ENCODE results near the gene MTUS2. TPM values are rescaled to one million over a fixed set of nuclear protein-coding genes. Genes with fewer than 3 reads are reported as not detected.

The MTUS2 gene
- polyA plus RNA-seq, 4 donors = 0.72 to 0.96 (median 0.87) TPM

- no peak for DNase-seq (ENCODE audit: low read depth in 4 of 4, low spot score in 2 of 4)
Measured at GRCh38 chr13:29536853-29537252, 716.7 kb downstream of the MTUS2 start.

- no peak for DNase-seq (ENCODE audit: low read depth in 4 of 4, low spot score in 2 of 4)
Measured at GRCh38 chr13:29537736-29538651, 717.9 kb downstream of the MTUS2 start.

- no peak for DNase-seq (ENCODE audit: low read depth in 4 of 4, low spot score in 2 of 4)
Measured at GRCh38 chr13:29538652-29539040, 718.5 kb downstream of the MTUS2 start.

- DNase-seq (ENCODE audit: low read depth in 4 of 4, low spot score in 2 of 4) = no peak
Measured at GRCh38 chr13:29539856-29540255, 719.7 kb downstream of the MTUS2 start.

GRCh38 chr13:29540334-29540733, 720.2 kb downstream of the MTUS2 start:
- DNase-seq (ENCODE audit: low read depth in 4 of 4, low spot score in 2 of 4) = no peak

- DNase-seq (ENCODE audit: low read depth in 4 of 4, low spot score in 2 of 4) = no peak
Measured at GRCh38 chr13:29540799-29541198, 720.7 kb downstream of the MTUS2 start.

- no peak for DNase-seq (ENCODE audit: low read depth in 4 of 4, low spot score in 2 of 4)
Measured at GRCh38 chr13:29541400-29541799, 721.3 kb downstream of the MTUS2 start.

GRCh38 chr13:29542381-29542780, 722.2 kb downstream of the MTUS2 start:
- no peak for DNase-seq (ENCODE audit: low read depth in 4 of 4, low spot score in 2 of 4)

- no peak for DNase-seq (ENCODE audit: low read depth in 4 of 4, low spot score in 2 of 4)
Measured at GRCh38 chr13:29543230-29544215, 723.4 kb downstream of the MTUS2 start.

- DNase-seq (ENCODE audit: low read depth in 4 of 4, low spot score in 2 of 4) = no peak
Measured at GRCh38 chr13:29545988-29546387, 725.8 kb downstream of the MTUS2 start.

GRCh38 chr13:29546662-29547061, 726.5 kb downstream of the MTUS2 start:
- no peak for DNase-seq (ENCODE audit: low read depth in 4 of 4, low spot score in 2 of 4)

- DNase-seq (ENCODE audit: low read depth in 4 of 4, low spot score in 2 of 4) = no peak
Measured at GRCh38 chr13:29547153-29547552, 727.0 kb downstream of the MTUS2 start.

- DNase-seq (ENCODE audit: low read depth in 4 of 4, low spot score in 2 of 4) = peak in 1 of 4 donors; percentile 34
Measured at GRCh38 chr13:29548722-29549121, 728.6 kb downstream of the MTUS2 start.

- DNase-seq (ENCODE audit: low read depth in 4 of 4, low spot score in 2 of 4) = no peak
Measured at GRCh38 chr13:29550430-29550988, 730.4 kb downstream of the MTUS2 start.

GRCh38 chr13:29551214-29551613, 731.1 kb downstream of the MTUS2 start:
- DNase-seq (ENCODE audit: low read depth in 4 of 4, low spot score in 2 of 4) = no peak

Other genes with a start within 250 kb of the MTUS2 start
- gene POMP, start 161.2 kb upstream of the MTUS2 start, polyA plus RNA-seq (ENCODE audit: insufficient read length in 4 of 4) = 100 to 1,000 TPM in 1 of 4 donors, 10 to 100 TPM in 3; 73.0 to 105 (median 89.1) TPM
- gene SLC46A3, start 101.4 kb upstream of the MTUS2 start, polyA plus RNA-seq (ENCODE audit: insufficient read length in 4 of 4) = 1 to 10 TPM; 1.8 to 3.5 (median 2.2) TPM

All from left renal cortex interstitium (tissue), 4 donors.